HepG2 (cell line): ENCODE results near the gene PRMT7. TPM values are rescaled to one million over a fixed set of nuclear protein-coding genes. Genes with fewer than 3 reads are reported as not detected.

Source experiments
- ASH2L ChIP-seq: fragments of 300-600, 200-600 bp; sonication (generic); IDR thresholded peaks from 2 replicates; pipeline ENCODE4 v1.7.0; 2017; ENCODE audit warnings: low read depth, mild to moderate bottlenecking, moderate library complexity, mixed read lengths, low read length; ENCODE audit not compliant: insufficient read length
- CBX2 ChIP-seq, 2 experiments: fragments of 200-600 bp in 1 of 2; sonication (generic); formaldehyde crosslinking in 1 of 2; IDR thresholded peaks; 2 replicates each; pipeline versions ENCODE4 v1.7.0 to v1.8.1; 2018 to 2022; ENCODE audit warnings: low read depth in 2 of 2, low read length in 1 of 2, mild to moderate bottlenecking in 1 of 2, missing genetic modification reagents in 1 of 2
- ESRRA ChIP-seq: sonication (generic); formaldehyde crosslinking; IDR thresholded peaks from 2 replicates; pipeline ENCODE4 v1.5.1; 2020; ENCODE audit warnings: mild to moderate bottlenecking, low read depth, missing genetic modification reagents
- ETV6 ChIP-seq: sonication (generic); formaldehyde crosslinking; conservative IDR thresholded peaks from 2 replicates; pipeline ENCODE4 v1.4.0; 2020; ENCODE audit warnings: missing genetic modification reagents
- JUN ChIP-seq: sonication (generic); formaldehyde crosslinking; IDR thresholded peaks from 2 replicates; pipeline ENCODE4 v1.4.0; 2020; ENCODE audit warnings: mild to moderate bottlenecking, missing genetic modification reagents
- KDM3A ChIP-seq: IDR thresholded peaks from 2 replicates; pipeline ENCODE4 v1.6.1; 2018; ENCODE audit warnings: low read depth, missing compliant biosample characterization
- KDM5A ChIP-seq: fragments of 200-600 bp; sonication (generic); IDR thresholded peaks from 2 replicates; pipeline ENCODE4 v1.7.0; 2018; ENCODE audit warnings: antibody characterized with exemption, mild to moderate bottlenecking, low read length, borderline replicate concordance
- NCOA5 ChIP-seq: sonication (generic); formaldehyde crosslinking; IDR thresholded peaks from 2 replicates; pipeline ENCODE4 v1.4.0; 2020; ENCODE audit warnings: missing genetic modification reagents
- POLR2G ChIP-seq: fragments of 200-400 bp; formaldehyde crosslinking; IDR thresholded peaks from 2 replicates; pipeline ENCODE4 v1.6.1; 2018; ENCODE audit warnings: mild to moderate bottlenecking, low read depth, low read length, moderate library complexity
- RBFOX2 ChIP-seq: fragments of 200-400 bp; formaldehyde crosslinking; IDR thresholded peaks from 2 replicates; pipeline ENCODE4 v1.6.1; 2017; ENCODE audit warnings: low read depth, mild to moderate bottlenecking, low read length
- RFX3 ChIP-seq: IDR thresholded peaks from 2 replicates; pipeline ENCODE4 v1.6.1; 2016; ENCODE audit warnings: missing biosample characterization, missing genetic modification reagents
- SAP130 ChIP-seq: IDR thresholded peaks from 2 replicates; pipeline ENCODE4 v1.6.1; 2016; ENCODE audit warnings: low read depth
- TMF1 ChIP-seq: sonication (generic); formaldehyde crosslinking; IDR thresholded peaks from 2 replicates; pipeline ENCODE4 v1.8.1; 2022; ENCODE audit warnings: low read depth, missing genetic modification reagents
- TP53 ChIP-seq: sonication (generic); formaldehyde crosslinking; conservative IDR thresholded peaks from 2 replicates; pipeline ENCODE4 v1.4.0; 2020; ENCODE audit warnings: missing genetic modification reagents
- YEATS2 ChIP-seq: sonication (generic); formaldehyde crosslinking; IDR thresholded peaks from 2 replicates; pipeline ENCODE4 v1.4.0; 2020; ENCODE audit warnings: missing genetic modification reagents, borderline replicate concordance
- ZFP82 ChIP-seq: sonication (generic); formaldehyde crosslinking; IDR thresholded peaks from 2 replicates; pipeline ENCODE4 v1.5.1; 2020; ENCODE audit warnings: mild to moderate bottlenecking, missing genetic modification reagents, borderline replicate concordance
- ZNF792 ChIP-seq: IDR thresholded peaks from 2 replicates; pipeline ENCODE4 v1.6.1; 2016
- ZSCAN31 ChIP-seq: sonication (generic); formaldehyde crosslinking; IDR thresholded peaks from 2 replicates; pipeline ENCODE4 v1.5.0; 2020; ENCODE audit warnings: low read depth, mild to moderate bottlenecking, missing genetic modification reagents
- polyA plus RNA-seq, 8 experiments: library from polyadenylated mRNA; depleted of rRNA in 3 of 8; stranded (reverse) in 7 of 8; unstranded in 1 of 8; fragments of >200 nt; fragmentation: Illumina TruSeq in 4 of 8; extraction: Trizol in 4 of 8; gene quantifications; 2 replicates each; pipeline versions ENCODE4 v1.2.1 to v1.2.3, GENCODE V29; 2011 to 2016; ENCODE audit warnings: low read depth in 4 of 8, missing spikeins in 1 of 8, mixed read lengths in 1 of 8; ENCODE audit not compliant: insufficient read depth in 1 of 8
- total RNA-seq, 5 experiments: library from RNA; depleted of rRNA; stranded (reverse); fragments of >200 nt; fragmentation: Illumina TruSeq; extraction: Trizol; gene quantifications; 2 replicates each; pipeline ENCODE4 v1.2.3, GENCODE V29; 2016; ENCODE audit warnings: low read depth in 1 of 5
- TF ChIP-seq, protein P1 (sequence below): IDR thresholded peaks from 2 replicates; pipeline ENCODE4 v1.6.1; 2012; ENCODE audit warnings: low read depth, low read length, improper control_type of control experiment
- TF ChIP-seq, protein P2 (sequence below): sonication (generic); formaldehyde crosslinking; IDR thresholded peaks from 2 replicates; pipeline ENCODE4 v1.8.0; 2022; ENCODE audit warnings: mild to moderate bottlenecking, missing genetic modification reagents, moderate library complexity
- TF ChIP-seq, protein P3 (sequence below): sonication (generic); formaldehyde crosslinking; IDR thresholded peaks from 2 replicates; pipeline ENCODE4 v1.4.0; 2020; ENCODE audit warnings: mild to moderate bottlenecking, missing genetic modification reagents
- TF ChIP-seq, protein P4 (sequence below): sonication (generic); formaldehyde crosslinking; IDR thresholded peaks from 2 replicates; pipeline ENCODE4 v1.5.1; 2020; ENCODE audit warnings: missing genetic modification reagents, mild to moderate bottlenecking, borderline replicate concordance

Gene PRMT7
- total and polyA plus RNA-seq, 2 of the 13 experiments (the other 11 are each of a cell fraction or from before 2014, with no cell fraction given), result 47.5 to 55.0 TPM

DNA sequence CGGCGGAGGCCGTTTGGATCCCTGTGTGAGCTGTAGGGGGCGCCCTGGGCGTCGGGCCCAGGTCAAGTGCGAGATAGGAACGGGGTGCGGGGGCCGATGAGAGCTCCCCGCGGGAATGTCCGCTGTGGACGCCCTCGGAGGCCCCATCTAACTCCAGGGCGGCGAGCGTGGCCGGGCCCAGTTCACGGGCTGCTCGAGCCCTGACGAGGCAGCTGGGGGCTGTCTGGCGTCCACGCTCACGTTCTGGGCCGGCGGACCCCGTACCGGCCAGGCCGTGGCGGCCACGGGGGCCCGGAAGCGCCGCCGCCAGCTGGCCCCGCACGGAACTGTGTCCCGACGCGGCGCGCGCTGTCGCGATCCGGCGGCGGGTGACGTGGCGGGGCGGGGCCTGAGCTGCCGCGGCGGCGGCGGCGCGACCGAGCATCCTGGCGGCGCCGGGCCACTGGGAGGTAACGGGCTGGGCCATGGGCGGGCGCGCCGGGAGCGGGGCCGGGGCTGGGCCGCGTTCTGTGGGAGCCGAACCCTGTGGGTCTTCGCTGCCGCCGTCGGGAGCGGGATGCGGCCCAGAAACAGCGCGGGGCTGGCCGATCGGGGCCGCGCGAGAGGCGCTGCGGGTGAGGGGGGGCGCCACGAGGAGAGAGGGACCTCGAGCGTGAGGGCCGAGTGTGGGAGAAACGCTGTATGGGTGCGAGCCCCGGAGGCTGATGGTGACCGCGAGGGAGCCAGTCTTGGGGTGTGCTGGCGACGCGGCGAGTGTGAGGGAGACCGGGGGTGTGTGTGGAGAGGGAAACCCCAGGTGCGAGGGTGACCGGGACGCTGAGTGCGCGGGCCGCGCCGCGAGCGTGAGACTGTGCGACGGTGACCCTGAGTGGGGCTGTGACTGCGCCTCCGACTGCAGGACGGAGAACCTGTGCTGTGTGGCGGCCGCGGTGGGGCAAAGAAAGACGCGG, 46.4 kb upstream of the PRMT7 start, which contains the start of gene SLC7A6 (continued):
- peak; percentile 45; the same call in 1 of the 2 replicates for TF ChIP-seq SAP130 (CRISPR knock-in tag)
- TF ChIP-seq NCOA5 (CRISPR knock-in tag), result no peak
- TF ChIP-seq TP53 (CRISPR knock-in tag), result 0 out of 2 replicates have a peak, but pooled peaks have one; percentile 34
- peak; percentile 81; the same call in 1 of the 2 replicates for TF ChIP-seq TMF1
- TF ChIP-seq ETV6 (CRISPR knock-in tag), result peak; percentile 26
- peak; percentile 85 for TF ChIP-seq RBFOX2
- TF ChIP-seq, protein P1, sequence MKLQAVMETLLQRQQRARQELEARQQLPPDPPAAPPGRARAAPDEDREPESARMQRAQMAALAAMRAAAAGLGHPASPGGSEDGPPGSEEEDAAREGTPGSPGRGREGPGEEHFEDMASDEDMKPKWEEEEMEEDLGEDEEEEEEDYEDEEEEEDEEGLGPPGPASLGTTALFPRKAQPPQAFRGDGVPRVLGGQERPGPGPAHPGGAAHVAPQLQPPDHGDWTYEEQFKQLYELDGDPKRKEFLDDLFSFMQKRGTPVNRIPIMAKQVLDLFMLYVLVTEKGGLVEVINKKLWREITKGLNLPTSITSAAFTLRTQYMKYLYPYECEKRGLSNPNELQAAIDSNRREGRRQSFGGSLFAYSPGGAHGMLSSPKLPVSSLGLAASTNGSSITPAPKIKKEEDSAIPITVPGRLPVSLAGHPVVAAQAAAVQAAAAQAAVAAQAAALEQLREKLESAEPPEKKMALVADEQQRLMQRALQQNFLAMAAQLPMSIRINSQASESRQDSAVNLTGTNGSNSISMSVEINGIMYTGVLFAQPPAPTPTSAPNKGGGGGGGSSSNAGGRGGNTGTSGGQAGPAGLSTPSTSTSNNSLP, result no peak; the same call in 1 of the 2 replicates
- no peak for TF ChIP-seq YEATS2 (CRISPR knock-in tag)
- peak; percentile 27 for TF ChIP-seq ASH2L
- no peak for TF ChIP-seq ZFP82 (CRISPR knock-in tag)
- no peak; the same call in 1 of the 2 replicates for TF ChIP-seq ESRRA (CRISPR knock-in tag)
- TF ChIP-seq RFX3 (CRISPR knock-in tag), result no peak
- TF ChIP-seq POLR2G, result no peak; the same call in 1 of the 2 replicates
- TF ChIP-seq, protein P2, sequence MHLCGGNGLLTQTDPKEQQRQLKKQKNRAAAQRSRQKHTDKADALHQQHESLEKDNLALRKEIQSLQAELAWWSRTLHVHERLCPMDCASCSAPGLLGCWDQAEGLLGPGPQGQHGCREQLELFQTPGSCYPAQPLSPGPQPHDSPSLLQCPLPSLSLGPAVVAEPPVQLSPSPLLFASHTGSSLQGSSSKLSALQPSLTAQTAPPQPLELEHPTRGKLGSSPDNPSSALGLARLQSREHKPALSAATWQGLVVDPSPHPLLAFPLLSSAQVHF, result peak; percentile 79
- TF ChIP-seq JUN (CRISPR knock-in tag), result no peak
- no peak for TF ChIP-seq KDM5A
- 0 out of 2 replicates have a peak, but pooled peaks have one; percentile 28 for TF ChIP-seq ZNF792
- TF ChIP-seq KDM3A (CRISPR knock-in tag), result peak; percentile 72; the same call in 1 of the 2 replicates
- TF ChIP-seq, protein P3, sequence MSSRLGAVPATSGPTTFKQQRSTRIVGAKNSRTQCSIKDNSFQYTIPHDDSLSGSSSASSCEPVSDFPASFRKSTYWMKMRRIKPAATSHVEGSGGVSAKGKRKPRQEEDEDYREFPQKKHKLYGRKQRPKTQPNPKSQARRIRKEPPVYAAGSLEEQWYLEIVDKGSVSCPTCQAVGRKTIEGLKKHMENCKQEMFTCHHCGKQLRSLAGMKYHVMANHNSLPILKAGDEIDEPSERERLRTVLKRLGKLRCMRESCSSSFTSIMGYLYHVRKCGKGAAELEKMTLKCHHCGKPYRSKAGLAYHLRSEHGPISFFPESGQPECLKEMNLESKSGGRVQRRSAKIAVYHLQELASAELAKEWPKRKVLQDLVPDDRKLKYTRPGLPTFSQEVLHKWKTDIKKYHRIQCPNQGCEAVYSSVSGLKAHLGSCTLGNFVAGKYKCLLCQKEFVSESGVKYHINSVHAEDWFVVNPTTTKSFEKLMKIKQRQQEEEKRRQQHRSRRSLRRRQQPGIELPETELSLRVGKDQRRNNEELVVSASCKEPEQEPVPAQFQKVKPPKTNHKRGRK (CRISPR knock-in tag), result no peak
- TF ChIP-seq, protein P4, sequence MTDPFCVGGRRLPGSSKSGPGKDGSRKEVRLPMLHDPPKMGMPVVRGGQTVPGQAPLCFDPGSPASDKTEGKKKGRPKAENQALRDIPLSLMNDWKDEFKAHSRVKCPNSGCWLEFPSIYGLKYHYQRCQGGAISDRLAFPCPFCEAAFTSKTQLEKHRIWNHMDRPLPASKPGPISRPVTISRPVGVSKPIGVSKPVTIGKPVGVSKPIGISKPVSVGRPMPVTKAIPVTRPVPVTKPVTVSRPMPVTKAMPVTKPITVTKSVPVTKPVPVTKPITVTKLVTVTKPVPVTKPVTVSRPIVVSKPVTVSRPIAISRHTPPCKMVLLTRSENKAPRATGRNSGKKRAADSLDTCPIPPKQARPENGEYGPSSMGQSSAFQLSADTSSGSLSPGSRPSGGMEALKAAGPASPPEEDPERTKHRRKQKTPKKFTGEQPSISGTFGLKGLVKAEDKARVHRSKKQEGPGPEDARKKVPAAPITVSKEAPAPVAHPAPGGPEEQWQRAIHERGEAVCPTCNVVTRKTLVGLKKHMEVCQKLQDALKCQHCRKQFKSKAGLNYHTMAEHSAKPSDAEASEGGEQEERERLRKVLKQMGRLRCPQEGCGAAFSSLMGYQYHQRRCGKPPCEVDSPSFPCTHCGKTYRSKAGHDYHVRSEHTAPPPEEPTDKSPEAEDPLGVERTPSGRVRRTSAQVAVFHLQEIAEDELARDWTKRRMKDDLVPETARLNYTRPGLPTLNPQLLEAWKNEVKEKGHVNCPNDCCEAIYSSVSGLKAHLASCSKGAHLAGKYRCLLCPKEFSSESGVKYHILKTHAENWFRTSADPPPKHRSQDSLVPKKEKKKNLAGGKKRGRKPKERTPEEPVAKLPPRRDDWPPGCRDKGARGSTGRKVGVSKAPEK (CRISPR knock-in tag), result no peak
- TF ChIP-seq ZSCAN31 (CRISPR knock-in tag), result peak; percentile 93
- no peak for TF ChIP-seq CBX2 (IDR thresholded peaks at IDR 0.05; ENCODE audit: low read depth, low read length)
- TF ChIP-seq CBX2 (CRISPR knock-in tag; IDR thresholded peaks at IDR 0.05; ENCODE audit: low read depth), result no peak
